Amygdala (tissue), 56 donors: Measurements from ENCODE around the gene CCDC82.
"Not testable (repeated sequence)": the region's sequence is repeated elsewhere in the genome, so short reads cannot be mapped to it uniquely, and the experiment has no call there.

Experiments used
- DNase-seq, 56 donors: peaks; one replicate each; lab custom pipeline; 2025; lab: John Stamatoyannopoulos, UW

Gene CCDC82

GRCh38 chr11:96389720-96390487 is at the start of gene CCDC82, which contains the start of gene JRKL:
Gene CCDC82 (minus strand): TSS chr11:96389912. CDS start chr11:96384747, 5,165 bp downstream.
Gene JRKL (plus strand): TSS chr11:96390013. CDS start chr11:96390650, 637 bp downstream.
- peak; percentile 57 to 97 (median 91) for DNase-seq

GRCh38 chr11:96432654-96433053 is 42.9 kb upstream of the CCDC82 start:
- DNase-seq, result not testable (repeated sequence)

DNA sequence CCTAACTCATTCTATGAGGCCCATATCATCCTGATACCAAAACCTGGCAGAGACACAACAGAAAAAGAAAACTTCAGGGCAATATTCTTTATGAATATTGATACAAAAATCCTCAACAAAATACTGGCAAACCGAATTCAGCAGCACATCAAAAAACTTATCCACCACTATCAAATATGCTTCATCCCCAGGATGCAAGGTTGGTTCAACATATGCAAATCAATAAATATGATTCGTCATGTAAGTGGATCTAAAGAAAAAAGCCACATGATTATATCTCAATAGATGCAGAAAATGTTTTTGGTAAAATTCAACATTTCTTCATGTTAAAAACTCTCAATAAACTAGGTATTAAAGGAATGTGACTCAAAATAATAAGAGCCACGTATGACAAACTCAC is 41.0 kb upstream of the CCDC82 start:
- DNase-seq, result no peak

DNA sequence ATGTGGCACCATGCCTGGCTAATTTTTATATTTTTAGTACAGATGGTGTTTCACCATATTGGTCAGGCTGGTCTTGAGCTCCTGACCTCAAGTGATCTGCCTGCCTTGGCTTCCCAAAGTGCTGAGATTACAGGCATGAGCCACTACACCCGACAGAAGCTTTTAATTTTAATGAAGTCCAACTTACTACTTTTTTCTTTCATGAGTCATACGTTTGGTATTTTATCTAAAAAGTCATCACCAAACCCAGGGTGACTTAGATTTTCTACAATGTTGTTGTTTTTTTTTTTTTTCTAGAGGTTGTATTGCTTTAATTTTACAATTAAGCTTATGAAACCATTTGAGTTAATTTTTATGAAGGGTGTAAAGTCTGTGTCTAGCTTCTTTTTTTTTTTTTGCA is 35.0 kb upstream of the CCDC82 start:
- DNase-seq, result no peak

DNA sequence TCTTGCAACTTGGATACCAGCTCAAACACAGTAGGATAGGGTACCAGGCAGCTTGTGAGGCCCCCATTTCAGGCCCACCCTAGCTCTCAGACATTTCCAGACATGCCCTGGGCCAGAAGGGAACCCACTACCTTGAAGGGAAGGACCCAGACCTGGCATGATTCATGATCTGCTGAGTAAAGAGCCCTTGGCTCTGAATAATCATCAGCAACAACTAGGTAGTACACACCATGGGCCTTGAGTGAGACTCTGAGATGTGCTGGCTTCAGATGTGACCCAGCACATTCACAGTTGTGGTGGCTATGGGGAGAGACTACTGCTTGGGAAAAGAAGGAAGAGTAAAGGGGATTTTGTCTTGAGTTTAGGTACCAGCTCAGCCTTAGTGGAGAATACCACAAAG is 23.7 kb upstream of the CCDC82 start:
- no peak for DNase-seq

DNA sequence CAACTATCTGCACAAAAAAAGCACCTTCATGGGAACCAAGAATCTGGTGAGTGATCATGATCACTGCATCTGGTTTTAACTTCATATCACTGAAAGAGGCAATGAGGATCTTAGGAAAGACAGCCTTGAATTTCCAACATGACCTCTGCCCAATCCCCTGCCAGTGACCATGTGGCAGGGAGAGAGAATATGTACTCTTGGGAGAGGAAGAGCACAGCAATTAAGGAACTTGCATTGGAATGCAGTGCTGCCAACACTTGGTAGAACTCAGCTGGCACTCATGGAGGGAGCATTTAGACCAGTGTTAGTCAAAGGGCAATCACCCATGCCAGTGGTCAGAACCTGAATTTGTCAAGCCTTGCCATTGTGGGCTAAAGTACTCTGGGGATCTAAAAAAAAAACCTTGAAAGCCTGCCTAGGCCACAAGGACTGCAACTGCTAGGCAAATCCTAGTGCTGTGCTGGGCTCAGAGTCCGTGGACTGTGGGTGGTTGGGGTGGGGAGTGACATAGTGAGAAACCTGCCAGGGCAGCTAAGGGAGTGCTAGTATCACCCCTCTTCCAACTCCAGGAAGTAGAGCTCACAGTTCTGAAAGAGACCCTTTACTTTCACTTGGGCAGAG is 23.2 kb upstream of the CCDC82 start:
- no peak for DNase-seq

- not testable (repeated sequence) for DNase-seq
Observed at GRCh38 chr11:96411412-96411811, 21.7 kb upstream of the CCDC82 start.

DNA sequence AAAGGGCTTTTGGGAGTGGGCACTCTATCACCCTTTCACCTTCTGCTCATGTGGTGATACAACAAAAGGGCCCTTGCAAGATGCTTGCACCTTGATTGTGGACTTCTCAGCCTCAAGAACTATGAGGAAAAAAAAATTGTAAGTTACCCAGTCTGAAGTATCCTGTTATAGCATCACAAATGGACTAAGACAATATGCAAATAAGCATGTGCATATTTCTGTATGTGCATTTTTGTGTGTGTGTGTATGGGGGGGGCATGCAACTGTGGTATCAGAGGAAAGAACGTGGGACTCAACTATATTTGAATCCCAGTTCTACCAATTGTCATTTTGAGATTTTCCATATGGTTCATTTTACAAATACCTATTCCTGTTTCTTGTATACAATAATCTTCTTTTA is 11.0 kb upstream of the CCDC82 start:
- DNase-seq, result no peak

DNA sequence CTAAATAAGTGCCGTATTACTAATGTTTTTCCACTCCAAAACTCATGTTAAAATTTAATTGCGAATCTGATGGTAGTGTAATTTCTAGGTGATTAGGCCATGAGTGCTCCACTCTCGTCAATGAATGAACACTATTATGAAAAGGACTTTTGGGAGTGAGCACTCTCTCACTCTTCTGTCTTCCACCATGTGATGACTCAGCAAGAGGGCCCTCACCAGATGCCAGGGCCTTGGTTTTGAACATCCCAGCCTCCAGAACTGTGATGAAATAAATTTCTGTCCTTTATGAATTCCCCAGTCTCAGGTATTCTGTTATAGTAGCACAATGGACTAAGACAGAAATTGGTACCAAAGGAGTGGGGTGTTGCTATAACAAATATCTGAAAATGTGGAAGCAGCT is 8.2 kb upstream of the CCDC82 start:
- no peak for DNase-seq

DNA sequence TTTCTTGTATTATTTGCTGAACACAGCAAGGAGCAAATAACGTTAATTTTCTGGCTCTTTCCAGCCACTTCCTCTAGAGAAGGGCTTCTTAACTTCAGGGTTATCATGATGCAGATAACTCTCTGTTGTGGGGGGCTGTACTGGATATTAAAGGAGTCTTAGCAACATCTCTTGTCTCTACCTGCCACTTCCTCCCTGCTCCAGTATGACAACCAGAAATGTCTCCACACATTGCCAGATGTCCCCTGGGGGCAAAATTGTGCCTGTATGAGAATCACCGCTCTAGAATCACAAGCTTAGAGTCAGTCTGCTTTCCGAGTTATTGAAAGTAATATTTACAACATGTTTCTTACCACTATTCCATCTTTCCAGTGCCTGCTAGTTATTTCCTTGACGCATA is 6.9 kb upstream of the CCDC82 start:
- no peak for DNase-seq

GRCh38 chr11:96394773-96395172 is 5.1 kb upstream of the CCDC82 start:
- no peak for DNase-seq

- peak in 4 of 56 donors; percentile 1 to 18 (median 4) for DNase-seq
Observed at GRCh38 chr11:96393753-96394348, 4.1 kb upstream of the CCDC82 start.

- no peak for DNase-seq
Observed at GRCh38 chr11:96391698-96392307, 2.1 kb upstream of the CCDC82 start.

GRCh38 chr11:96390488-96390792 is 728 bp upstream of the CCDC82 start:
- no peak for DNase-seq

DNA sequence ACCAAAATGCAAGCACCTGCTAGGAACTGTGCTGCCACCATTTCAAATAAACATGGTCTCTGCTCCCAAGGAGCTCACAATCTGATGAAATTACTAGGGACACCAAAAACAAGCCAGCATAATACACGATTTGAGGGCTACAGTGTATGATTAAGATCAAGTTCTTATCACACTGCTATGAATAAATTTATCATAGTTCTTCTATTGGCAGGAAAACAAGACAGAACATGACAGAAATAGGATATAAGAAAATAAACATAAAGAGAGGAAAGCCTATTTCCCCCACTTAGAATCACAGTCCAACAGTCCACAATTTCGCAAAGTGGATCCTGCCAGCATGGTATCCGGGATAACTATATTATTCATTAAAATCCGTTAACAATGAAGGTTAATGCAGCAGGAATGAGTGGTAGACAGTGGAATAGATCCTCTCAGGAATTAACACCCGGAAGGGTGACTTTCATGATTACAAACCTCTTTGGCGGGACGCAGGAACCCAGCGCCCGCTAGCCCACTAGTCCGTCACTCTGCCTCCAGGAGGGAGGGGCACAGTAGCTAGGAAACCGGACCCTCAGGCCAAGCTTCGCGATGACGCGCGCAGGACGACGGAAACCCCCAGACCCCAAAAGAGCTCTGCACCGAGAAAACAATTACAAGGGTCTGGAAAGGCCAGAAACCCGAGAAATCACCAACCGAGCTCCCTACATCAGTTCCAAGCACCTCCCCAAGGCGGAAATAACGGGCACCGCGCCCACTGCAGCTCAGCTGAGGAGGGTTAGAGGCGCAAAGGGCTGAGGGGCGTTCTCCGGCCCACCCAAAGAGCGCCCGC is 607 bp downstream of the CCDC82 start:
- peak in 28 of 56 donors; percentile 7 to 71 (median 50) for DNase-seq

DNA sequence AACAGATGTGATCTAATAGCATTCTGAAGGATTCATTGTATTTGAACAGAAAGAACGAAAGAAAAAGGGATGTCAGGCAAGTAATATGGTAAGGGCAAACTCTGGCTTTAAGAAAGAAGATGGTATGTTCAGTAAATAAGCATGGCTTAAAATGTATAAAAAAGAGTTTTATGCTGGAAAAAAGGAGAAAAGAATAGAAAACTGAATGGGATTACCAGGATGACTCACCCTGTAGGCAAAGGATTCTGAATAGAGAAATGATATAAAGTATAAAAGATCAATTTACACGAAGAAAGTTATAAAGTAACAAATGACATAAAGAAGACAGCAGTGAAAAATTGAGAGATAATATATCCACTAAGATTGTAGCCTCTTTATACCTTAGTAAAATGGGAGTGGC is 4.5 kb downstream of the CCDC82 start:
- DNase-seq, result no peak

DNA sequence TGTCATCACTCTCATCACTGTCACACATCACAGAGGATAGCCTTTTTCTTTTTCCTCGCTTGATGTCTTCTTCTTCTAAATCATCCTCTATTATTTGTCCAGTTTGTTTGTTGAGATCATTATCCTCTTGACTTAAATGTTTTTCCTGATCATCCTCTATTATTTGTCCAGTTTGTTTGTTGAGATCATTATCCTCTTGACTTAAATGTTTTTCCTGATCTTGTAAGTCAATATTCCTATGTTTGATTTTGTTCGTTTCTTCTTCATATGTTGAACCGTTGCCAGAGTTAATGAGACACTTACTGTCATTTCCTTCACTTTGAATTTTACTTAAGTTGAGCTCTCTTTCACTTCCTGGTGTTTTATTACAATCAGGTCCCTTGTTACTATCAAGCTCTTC is 5.6 kb downstream of the CCDC82 start:
- no peak for DNase-seq

DNA sequence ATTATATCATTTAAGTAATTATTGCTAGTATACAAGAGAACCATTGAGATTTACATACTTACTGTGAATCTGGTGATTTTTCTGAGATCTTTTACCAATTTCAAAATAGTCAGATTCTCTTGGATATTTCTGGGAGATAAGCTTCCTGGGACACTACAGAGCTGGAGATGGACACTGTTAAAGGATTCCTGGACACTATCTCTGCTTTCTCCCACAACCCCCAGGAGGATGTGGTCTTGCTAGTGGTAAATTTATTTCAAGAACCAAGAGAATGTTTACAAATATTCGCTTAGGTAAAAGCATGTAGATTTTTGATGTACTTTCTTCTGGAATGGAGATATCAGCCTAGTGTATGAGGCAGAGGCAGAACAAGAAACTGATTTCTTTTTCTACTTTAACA is 12.9 kb downstream of the CCDC82 start:
- DNase-seq, result no peak

GRCh38 chr11:96373826-96374225 is 15.9 kb downstream of the CCDC82 start:
- DNase-seq, result no peak

DNA sequence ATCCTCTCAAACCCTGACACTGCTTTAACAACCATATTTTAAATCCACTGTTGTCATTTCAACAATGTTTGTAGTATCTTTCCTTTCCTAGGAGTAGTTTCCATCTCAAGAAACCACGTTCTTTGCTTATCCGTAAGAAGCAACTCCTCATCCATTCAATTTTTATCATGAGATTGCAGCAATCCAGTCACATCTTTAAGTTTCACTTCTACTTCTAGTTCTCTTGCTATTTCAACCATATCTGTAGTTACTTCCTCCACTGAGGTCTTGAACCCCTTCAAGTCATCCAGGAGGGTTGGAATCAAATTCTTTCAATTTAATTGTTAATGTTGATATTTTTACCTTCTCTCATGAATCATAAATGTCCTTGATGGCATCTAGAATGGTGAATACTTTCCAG is 22.4 kb downstream of the CCDC82 start:
- DNase-seq, result no peak

DNA sequence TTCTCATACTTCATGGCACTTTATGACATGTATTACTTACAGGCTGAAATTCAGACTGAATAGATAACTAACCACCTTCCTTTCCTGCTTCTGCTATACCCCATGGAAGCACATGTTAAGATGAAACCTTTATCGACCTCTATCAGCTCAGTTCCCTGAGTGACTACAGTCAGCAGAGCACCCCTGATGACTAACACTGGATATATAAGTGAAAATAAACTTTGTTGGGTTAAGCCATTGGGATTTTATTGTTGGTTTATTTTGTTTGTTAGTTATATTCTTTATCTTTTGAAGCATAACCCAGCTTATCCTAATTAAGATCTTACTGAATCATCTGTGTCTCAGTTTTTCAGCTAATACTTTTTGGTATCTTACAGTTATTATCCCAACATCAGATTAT is 23.7 kb downstream of the CCDC82 start:
- DNase-seq, result no peak
